HEK293 (cell line): Measurements from ENCODE around the gene ALKAL2.

Experiments used
- CTCF ChIA-PET: fragments of 350-600 bp; formaldehyde crosslinking; extraction: SDS; loops from one replicate; lab custom pipeline; 2021; ENCODE audit warnings: antibody characterized with exemption; lab: Yijun Ruan, JAX
- POLR2A ChIA-PET: fragments of 300-600 bp; formaldehyde crosslinking; extraction: SDS; loops from one replicate; lab custom pipeline; 2020; ENCODE audit warnings: antibody characterized with exemption, inconsistent platforms; lab: Yijun Ruan, JAX
- H3K27ac ChIP-seq: fragments of 200-500 bp; sonication (Bioruptor generic); 2 replicates; pipeline ENCODE4 v1.5.1; 2014; ENCODE audit warnings: low read depth, low read length, control low read depth, inconsistent platforms; ENCODE audit errors: extremely low read depth
- H3K36me3 ChIP-seq, 2 experiments: fragments of 200-500 bp in 1 of 2; sonication (Bioruptor generic) in 1 of 2; 1 replicate in 1 of 2; 2 replicates in 1 of 2; pipeline ENCODE4 v1.5.1; 2014 to 2017; ENCODE audit warnings: inconsistent platforms in 2 of 2, low read length in 2 of 2; ENCODE audit not compliant: control insufficient read depth in 2 of 2, insufficient read depth in 1 of 2
- H3K4me1 ChIP-seq: fragments of 200-500 bp; sonication (Bioruptor generic); 2 replicates; pipeline ENCODE4 v1.5.1; 2014; ENCODE audit warnings: mild to moderate bottlenecking, low read length, inconsistent platforms; ENCODE audit not compliant: control insufficient read depth, insufficient read depth
- H3K4me3 ChIP-seq: 2 replicates; pipeline ENCODE4 v1.5.1; 2011; ENCODE audit warnings: low read depth, mild to moderate bottlenecking, control low read depth, low read length, moderate library complexity
- H3K9me3 ChIP-seq: fragments of 200-500 bp; sonication (Bioruptor generic); 2 replicates; pipeline ENCODE4 v1.5.1; 2014; ENCODE audit warnings: low read depth, low read length, inconsistent platforms; ENCODE audit not compliant: control insufficient read depth, insufficient read depth
- GFI1B ChIP-seq: fragments of 450-650 bp; formaldehyde crosslinking; IDR thresholded peaks from 2 replicates; pipeline ENCODE4 v1.5.1; 2016; ENCODE audit warnings: missing biosample characterization, missing genetic modification characterization
- KLF1 ChIP-seq: fragments of 450-650 bp; formaldehyde crosslinking; IDR thresholded peaks from 2 replicates; pipeline ENCODE4 v1.5.1; 2016; ENCODE audit warnings: missing biosample characterization, missing genetic modification characterization
- KLF16 ChIP-seq: fragments of 450-650 bp; formaldehyde crosslinking; IDR thresholded peaks from 2 replicates; pipeline ENCODE4 v1.5.1; 2017; ENCODE audit warnings: missing biosample characterization, missing genetic modification characterization
- SALL2 ChIP-seq: fragments of 450-650 bp; formaldehyde crosslinking; IDR thresholded peaks from 2 replicates; pipeline ENCODE4 v1.5.0; 2017; ENCODE audit warnings: missing biosample characterization, mild to moderate bottlenecking, missing genetic modification characterization, borderline replicate concordance
- YY1 ChIP-seq: fragments of 450-650 bp; formaldehyde crosslinking; IDR thresholded peaks from 2 replicates; pipeline ENCODE4 v1.5.1; 2018; ENCODE audit warnings: missing biosample characterization, missing genetic modification characterization
- ZBTB1 ChIP-seq: fragments of 450-650 bp; formaldehyde crosslinking; IDR thresholded peaks from 2 replicates; pipeline ENCODE4 v1.5.1; 2016; ENCODE audit warnings: missing biosample characterization, missing genetic modification characterization
- ZBTB7A ChIP-seq: fragments of 450-650 bp; formaldehyde crosslinking; IDR thresholded peaks from 2 replicates; pipeline ENCODE4 v1.5.1; 2016; ENCODE audit warnings: low read depth, missing biosample characterization, missing genetic modification characterization
- ZFHX2 ChIP-seq: fragments of 450-650 bp; formaldehyde crosslinking; conservative IDR thresholded peaks from 2 replicates; pipeline ENCODE4 v1.5.1; 2016; ENCODE audit warnings: missing biosample characterization, missing genetic modification characterization
- ZNF174 ChIP-seq: fragments of 450-650 bp; formaldehyde crosslinking; IDR thresholded peaks from 2 replicates; pipeline ENCODE4 v1.5.0; 2017; ENCODE audit warnings: missing biosample characterization, mild to moderate bottlenecking, missing genetic modification characterization
- ZNF211 ChIP-seq: fragments of 450-650 bp; formaldehyde crosslinking; IDR thresholded peaks from 2 replicates; pipeline ENCODE4 v1.5.1; 2016; ENCODE audit warnings: low read depth, missing biosample characterization, missing genetic modification characterization
- ZNF23 ChIP-seq: fragments of 450-650 bp; formaldehyde crosslinking; IDR thresholded peaks from 2 replicates; pipeline ENCODE4 v1.5.1; 2016; ENCODE audit warnings: missing biosample characterization, missing genetic modification characterization, borderline replicate concordance
- ZNF423 ChIP-seq: fragments of 450-650 bp; formaldehyde crosslinking; IDR thresholded peaks from 2 replicates; pipeline ENCODE4 v1.5.1; 2016; ENCODE audit warnings: missing biosample characterization, missing genetic modification characterization
- ZNF560 ChIP-seq: fragments of 450-650 bp; formaldehyde crosslinking; IDR thresholded peaks from 2 replicates; pipeline ENCODE4 v1.5.1; 2017; ENCODE audit warnings: missing biosample characterization, missing genetic modification characterization, borderline replicate concordance
- ZNF670 ChIP-seq: fragments of 450-650 bp; formaldehyde crosslinking; IDR thresholded peaks from 2 replicates; pipeline ENCODE4 v1.5.1; 2016; ENCODE audit warnings: missing biosample characterization, missing genetic modification characterization, low read depth
- ZNF747 ChIP-seq: fragments of 450-650 bp; formaldehyde crosslinking; IDR thresholded peaks from 2 replicates; pipeline ENCODE4 v1.5.1; 2016; ENCODE audit warnings: missing biosample characterization, missing genetic modification characterization
- ZSCAN23 ChIP-seq: fragments of 450-650 bp; formaldehyde crosslinking; IDR thresholded peaks from 2 replicates; pipeline ENCODE4 v1.5.1; 2016; ENCODE audit warnings: missing biosample characterization, missing genetic modification characterization
- TF ChIP-seq, protein P1 (sequence below): fragments of 450-650 bp; formaldehyde crosslinking; IDR thresholded peaks from 2 replicates; pipeline ENCODE4 v1.5.1; 2016; ENCODE audit warnings: missing biosample characterization, missing genetic modification characterization
- TF ChIP-seq, protein P2 (sequence below): fragments of 450-650 bp; formaldehyde crosslinking; IDR thresholded peaks from 2 replicates; pipeline ENCODE4 v1.5.1; 2016; ENCODE audit warnings: missing biosample characterization, missing genetic modification characterization
- TF ChIP-seq, protein P3 (sequence below): fragments of 450-650 bp; formaldehyde crosslinking; IDR thresholded peaks from 2 replicates; pipeline ENCODE4 v1.5.1; 2016; ENCODE audit warnings: missing biosample characterization, missing genetic modification characterization, borderline replicate concordance
- TF ChIP-seq, protein P4 (sequence below): fragments of 450-650 bp; formaldehyde crosslinking; conservative IDR thresholded peaks from 2 replicates; pipeline ENCODE4 v1.5.1; 2016; ENCODE audit warnings: low read depth, missing biosample characterization, missing genetic modification characterization

The ALKAL2 gene

DNA sequence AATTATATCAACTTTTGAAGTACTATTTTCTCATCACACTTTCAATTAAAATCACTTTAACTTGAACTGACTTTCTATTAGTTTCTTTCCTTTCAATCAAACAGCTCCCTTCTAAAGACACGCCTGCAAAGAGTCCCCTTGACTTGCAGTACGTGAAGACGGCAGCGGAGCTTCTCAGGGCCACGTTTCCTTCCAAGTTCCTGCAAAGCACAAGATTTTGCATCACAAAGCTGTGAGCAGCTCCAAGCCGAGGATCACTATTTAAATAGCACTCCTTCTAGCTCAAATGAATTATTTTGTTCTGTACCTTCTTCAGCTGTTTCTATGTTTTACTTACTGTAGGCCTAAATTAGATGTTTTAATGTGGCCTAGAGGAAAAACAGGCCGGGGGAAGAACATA is 54.9 kb downstream of the ALKAL2 start (continued):
- TF ChIP-seq SALL2 (tag by site-specific recombination) (no peak), GFI1B (tag by site-specific recombination) (no peak), ZNF211 (tag by site-specific recombination) (no peak), KLF1 (tag by site-specific recombination) (no peak), ZBTB7A (tag by site-specific recombination) (no peak)
- TF ChIP-seq, protein P1, sequence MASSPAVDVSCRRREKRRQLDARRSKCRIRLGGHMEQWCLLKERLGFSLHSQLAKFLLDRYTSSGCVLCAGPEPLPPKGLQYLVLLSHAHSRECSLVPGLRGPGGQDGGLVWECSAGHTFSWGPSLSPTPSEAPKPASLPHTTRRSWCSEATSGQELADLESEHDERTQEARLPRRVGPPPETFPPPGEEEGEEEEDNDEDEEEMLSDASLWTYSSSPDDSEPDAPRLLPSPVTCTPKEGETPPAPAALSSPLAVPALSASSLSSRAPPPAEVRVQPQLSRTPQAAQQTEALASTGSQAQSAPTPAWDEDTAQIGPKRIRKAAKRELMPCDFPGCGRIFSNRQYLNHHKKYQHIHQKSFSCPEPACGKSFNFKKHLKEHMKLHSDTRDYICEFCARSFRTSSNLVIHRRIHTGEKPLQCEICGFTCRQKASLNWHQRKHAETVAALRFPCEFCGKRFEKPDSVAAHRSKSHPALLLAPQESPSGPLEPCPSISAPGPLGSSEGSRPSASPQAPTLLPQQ (tag by site-specific recombination) = no peak

DNA sequence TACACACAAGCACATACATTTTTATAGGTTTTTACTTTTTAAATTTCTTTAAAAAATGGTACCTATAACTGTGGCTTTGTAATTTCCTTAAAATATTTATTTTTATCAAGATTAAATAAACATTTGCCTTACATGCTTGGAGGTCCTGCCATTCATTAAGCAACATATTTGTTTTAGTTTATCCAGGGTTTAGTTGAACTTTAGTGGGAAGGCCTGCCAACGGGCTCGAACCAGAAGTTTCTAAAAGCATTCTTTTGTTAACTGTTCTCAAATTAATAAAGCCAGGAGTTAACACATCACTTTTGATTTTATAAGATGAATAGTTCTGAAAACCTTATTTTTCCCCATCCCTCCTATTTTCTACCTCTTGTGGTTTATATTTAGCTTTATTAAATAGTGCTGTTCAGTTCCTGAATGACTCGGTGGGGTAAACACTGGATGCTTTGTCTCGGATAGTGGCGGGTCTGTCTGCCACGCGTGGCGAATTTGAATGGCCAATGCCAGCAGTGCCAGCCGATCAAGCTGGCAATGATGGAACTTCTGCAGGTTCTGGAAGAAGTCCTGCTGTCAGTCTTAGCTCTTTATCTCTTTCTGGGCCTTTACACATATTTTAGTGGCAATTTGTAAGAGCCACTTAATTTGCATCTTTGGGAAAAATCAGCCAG is 56.2 kb downstream of the ALKAL2 start:
- H3K4me3 ChIP-seq = no peak overlapping the region
- ChIA-PET POLR2A (no interaction called here), CTCF (interaction anchor here (0.7 kb wide), 1 partner anchor 27 kb away, joined by 4 read pairs; no protein-coding TSS in a partner anchor)
- H3K36me3 ChIP-seq = peaks cover 3% of the 10 kb centered on the region in 2 experiments; a peak in 2 of 3 replicates
- H3K4me1 ChIP-seq = no peaks in the 10 kb centered on the region
- H3K27ac ChIP-seq = no peak overlapping the region
- TF ChIP-seq, protein P2, sequence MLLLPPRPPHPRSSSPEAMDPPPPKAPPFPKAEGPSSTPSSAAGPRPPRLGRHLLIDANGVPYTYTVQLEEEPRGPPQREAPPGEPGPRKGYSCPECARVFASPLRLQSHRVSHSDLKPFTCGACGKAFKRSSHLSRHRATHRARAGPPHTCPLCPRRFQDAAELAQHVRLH (tag by site-specific recombination) = no peak
- TF ChIP-seq ZFHX2 (tag by site-specific recombination) = no peak
- TF ChIP-seq, protein P3, sequence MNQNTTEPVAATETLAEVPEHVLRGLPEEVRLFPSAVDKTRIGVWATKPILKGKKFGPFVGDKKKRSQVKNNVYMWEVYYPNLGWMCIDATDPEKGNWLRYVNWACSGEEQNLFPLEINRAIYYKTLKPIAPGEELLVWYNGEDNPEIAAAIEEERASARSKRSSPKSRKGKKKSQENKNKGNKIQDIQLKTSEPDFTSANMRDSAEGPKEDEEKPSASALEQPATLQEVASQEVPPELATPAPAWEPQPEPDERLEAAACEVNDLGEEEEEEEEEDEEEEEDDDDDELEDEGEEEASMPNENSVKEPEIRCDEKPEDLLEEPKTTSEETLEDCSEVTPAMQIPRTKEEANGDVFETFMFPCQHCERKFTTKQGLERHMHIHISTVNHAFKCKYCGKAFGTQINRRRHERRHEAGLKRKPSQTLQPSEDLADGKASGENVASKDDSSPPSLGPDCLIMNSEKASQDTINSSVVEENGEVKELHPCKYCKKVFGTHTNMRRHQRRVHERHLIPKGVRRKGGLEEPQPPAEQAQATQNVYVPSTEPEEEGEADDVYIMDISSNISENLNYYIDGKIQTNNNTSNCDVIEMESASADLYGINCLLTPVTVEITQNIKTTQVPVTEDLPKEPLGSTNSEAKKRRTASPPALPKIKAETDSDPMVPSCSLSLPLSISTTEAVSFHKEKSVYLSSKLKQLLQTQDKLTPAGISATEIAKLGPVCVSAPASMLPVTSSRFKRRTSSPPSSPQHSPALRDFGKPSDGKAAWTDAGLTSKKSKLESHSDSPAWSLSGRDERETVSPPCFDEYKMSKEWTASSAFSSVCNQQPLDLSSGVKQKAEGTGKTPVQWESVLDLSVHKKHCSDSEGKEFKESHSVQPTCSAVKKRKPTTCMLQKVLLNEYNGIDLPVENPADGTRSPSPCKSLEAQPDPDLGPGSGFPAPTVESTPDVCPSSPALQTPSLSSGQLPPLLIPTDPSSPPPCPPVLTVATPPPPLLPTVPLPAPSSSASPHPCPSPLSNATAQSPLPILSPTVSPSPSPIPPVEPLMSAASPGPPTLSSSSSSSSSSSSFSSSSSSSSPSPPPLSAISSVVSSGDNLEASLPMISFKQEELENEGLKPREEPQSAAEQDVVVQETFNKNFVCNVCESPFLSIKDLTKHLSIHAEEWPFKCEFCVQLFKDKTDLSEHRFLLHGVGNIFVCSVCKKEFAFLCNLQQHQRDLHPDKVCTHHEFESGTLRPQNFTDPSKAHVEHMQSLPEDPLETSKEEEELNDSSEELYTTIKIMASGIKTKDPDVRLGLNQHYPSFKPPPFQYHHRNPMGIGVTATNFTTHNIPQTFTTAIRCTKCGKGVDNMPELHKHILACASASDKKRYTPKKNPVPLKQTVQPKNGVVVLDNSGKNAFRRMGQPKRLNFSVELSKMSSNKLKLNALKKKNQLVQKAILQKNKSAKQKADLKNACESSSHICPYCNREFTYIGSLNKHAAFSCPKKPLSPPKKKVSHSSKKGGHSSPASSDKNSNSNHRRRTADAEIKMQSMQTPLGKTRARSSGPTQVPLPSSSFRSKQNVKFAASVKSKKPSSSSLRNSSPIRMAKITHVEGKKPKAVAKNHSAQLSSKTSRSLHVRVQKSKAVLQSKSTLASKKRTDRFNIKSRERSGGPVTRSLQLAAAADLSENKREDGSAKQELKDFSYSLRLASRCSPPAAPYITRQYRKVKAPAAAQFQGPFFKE (tag by site-specific recombination) = no peak
- TF ChIP-seq ZBTB1 (tag by site-specific recombination) = no peak
- no peak for TF ChIP-seq ZNF423 (tag by site-specific recombination)
- TF ChIP-seq YY1 (tag by site-specific recombination) = no peak
- TF ChIP-seq KLF16 (tag by site-specific recombination) = no peak
- no peak for TF ChIP-seq ZSCAN23 (tag by site-specific recombination)
- TF ChIP-seq ZNF174 (tag by site-specific recombination) = no peak
- TF ChIP-seq ZNF747 = no peak
- no peak for TF ChIP-seq ZNF23 (tag by site-specific recombination)
- TF ChIP-seq, protein P4, sequence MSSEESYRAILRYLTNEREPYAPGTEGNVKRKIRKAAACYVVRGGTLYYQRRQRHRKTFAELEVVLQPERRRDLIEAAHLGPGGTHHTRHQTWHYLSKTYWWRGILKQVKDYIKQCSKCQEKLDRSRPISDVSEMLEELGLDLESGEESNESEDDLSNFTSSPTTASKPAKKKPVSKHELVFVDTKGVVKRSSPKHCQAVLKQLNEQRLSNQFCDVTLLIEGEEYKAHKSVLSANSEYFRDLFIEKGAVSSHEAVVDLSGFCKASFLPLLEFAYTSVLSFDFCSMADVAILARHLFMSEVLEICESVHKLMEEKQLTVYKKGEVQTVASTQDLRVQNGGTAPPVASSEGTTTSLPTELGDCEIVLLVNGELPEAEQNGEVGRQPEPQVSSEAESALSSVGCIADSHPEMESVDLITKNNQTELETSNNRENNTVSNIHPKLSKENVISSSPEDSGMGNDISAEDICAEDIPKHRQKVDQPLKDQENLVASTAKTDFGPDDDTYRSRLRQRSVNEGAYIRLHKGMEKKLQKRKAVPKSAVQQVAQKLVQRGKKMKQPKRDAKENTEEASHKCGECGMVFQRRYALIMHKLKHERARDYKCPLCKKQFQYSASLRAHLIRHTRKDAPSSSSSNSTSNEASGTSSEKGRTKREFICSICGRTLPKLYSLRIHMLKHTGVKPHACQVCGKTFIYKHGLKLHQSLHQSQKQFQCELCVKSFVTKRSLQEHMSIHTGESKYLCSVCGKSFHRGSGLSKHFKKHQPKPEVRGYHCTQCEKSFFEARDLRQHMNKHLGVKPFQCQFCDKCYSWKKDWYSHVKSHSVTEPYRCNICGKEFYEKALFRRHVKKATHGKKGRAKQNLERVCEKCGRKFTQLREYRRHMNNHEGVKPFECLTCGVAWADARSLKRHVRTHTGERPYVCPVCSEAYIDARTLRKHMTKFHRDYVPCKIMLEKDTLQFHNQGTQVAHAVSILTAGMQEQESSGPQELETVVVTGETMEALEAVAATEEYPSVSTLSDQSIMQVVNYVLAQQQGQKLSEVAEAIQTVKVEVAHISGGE (tag by site-specific recombination) = no peak
- no peak for TF ChIP-seq ZNF670 (tag by site-specific recombination)
- no peak for TF ChIP-seq ZNF560 (tag by site-specific recombination)
- TF ChIP-seq, all 188 proteins: peak for 0
- H3K9me3 ChIP-seq = no peaks in the 10 kb centered on the region
